ENCODE results near the gene CCL1. TPM values are rescaled to one million over a fixed set of nuclear protein-coding genes. Genes with fewer than 3 reads are reported as not detected.

Gene CCL1
- total RNA-seq, 2 donors from 2014 or later = not detected

DNA sequence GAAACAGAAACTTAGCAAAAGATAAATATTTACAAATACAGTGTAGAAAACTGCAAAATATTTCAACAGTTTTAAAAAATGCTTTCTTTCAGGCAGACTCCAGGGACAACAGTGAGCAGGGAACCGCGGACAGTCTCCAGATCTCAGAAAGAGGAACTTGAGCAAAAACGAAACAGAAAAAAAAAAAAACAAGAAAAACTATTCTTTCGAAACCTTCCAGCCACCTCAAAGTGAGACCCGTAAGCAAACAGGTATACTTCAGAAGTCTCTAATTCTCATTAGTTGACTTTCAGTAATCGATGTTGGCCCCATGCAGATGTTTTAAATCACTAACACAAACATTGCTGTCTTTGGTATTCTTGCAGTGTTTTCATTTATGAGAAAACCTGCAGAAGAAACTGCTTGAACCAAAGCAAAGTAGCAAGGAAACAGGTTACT is 15.7 kb upstream of the CCL1 start:
- Histone ChIP-seq H3K4me1 (replicated peaks) (no peaks in the 10 kb centered on the region), H3K36me3 (no peaks in the 10 kb centered on the region), H3K9me3 (no peaks in the 10 kb centered on the region), H3K27ac (no peak overlapping the region), H3K27me3 (replicated peaks; ENCODE audit: insufficient read depth) (peaks cover 2% of the 10 kb centered on the region), H3K4me3 (no peak overlapping the region)
- no peak for TF ChIP-seq CTCF (IDR thresholded peaks at IDR 0.05)
- no peak for TF ChIP-seq POLR2A (IDR thresholded peaks at IDR 0.05)
- no peak for TF ChIP-seq POLR2AphosphoS5 (IDR thresholded peaks at IDR 0.05)
- intact Hi-C loops (cut with DNase I) = no loop called here
- no peak for DNase-seq (ENCODE audit: low spot score)
- 24% methylated on average over 6 of the region's 6 CpGs for WGBS

GRCh38 chr17:34377078-34377823 is 14.2 kb upstream of the CCL1 start:
- Histone ChIP-seq H3K4me3 (no peak overlapping the region), H3K4me1 (replicated peaks) (no peaks in the 10 kb centered on the region), H3K9me3 (no peaks in the 10 kb centered on the region), H3K36me3 (no peaks in the 10 kb centered on the region), H3K27ac (no peak overlapping the region), H3K27me3 (replicated peaks; ENCODE audit: insufficient read depth) (peaks cover 2% of the 10 kb centered on the region)
- DNase-seq (ENCODE audit: low spot score) = no peak
- no peak for TF ChIP-seq POLR2A (IDR thresholded peaks at IDR 0.05)
- TF ChIP-seq POLR2AphosphoS5 (IDR thresholded peaks at IDR 0.05) = no peak
- intact Hi-C loops (cut with DNase I) = no loop called here
- WGBS = 98% methylated on average over 3 of the region's 3 CpGs

DNA sequence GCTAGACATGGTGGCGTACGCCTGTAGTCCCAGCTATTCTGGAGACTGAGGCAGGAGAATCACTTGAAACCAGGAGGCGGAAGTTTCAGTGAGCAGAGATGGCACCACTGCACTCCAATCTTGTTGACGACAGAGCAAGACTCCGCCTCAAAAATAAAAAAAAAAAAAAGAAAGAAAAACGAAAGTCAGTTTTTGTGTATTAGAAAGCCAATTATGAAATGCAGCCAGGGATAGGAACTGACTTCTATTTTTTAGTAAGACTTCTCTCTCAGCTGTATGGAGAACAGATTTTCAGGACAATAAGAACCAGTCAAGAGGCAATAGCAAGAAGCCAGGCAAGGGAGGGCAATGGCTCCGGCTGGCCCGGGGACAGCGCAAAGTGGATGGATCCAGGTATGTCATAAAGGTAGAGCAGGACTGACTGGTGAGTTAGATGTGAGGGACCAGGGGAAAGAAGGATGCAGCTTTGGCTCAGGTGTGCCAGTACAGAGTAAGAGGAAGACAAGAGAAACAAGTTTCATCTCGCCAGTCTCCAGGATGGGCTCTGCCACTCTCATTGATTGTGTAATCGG is 12.5 kb upstream of the CCL1 start:
- Histone ChIP-seq H3K4me1 (replicated peaks) (no peaks in the 10 kb centered on the region), H3K36me3 (no peaks in the 10 kb centered on the region), H3K9me3 (no peaks in the 10 kb centered on the region), H3K4me3 (no peak overlapping the region), H3K27me3 (replicated peaks; ENCODE audit: insufficient read depth) (no peaks in the 10 kb centered on the region), H3K27ac (no peak overlapping the region)
- DNase-seq (ENCODE audit: low spot score) = no peak
- 77% methylated on average over 11 of the region's 11 CpGs for WGBS
- intact Hi-C loops (cut with DNase I) = no loop called here
- TF ChIP-seq POLR2AphosphoS5 (IDR thresholded peaks at IDR 0.05) = no peak
- no peak for TF ChIP-seq CTCF (IDR thresholded peaks at IDR 0.05)
- TF ChIP-seq POLR2A (IDR thresholded peaks at IDR 0.05) = no peak

- H3K36me3 ChIP-seq = no peaks in the 10 kb centered on the region
- WGBS = 65% methylated on average over 5 of the region's 5 CpGs
- H3K27me3 ChIP-seq (replicated peaks; ENCODE audit: insufficient read depth) = no peaks in the 10 kb centered on the region
- TF ChIP-seq POLR2A (IDR thresholded peaks at IDR 0.05) (no peak), CTCF (IDR thresholded peaks at IDR 0.05) (no peak), POLR2AphosphoS5 (IDR thresholded peaks at IDR 0.05) (no peak)
- no peak overlapping the region for H3K27ac ChIP-seq
- no peaks in the 10 kb centered on the region for H3K9me3 ChIP-seq
- DNase-seq (ENCODE audit: low spot score) = no peak
- no peak overlapping the region for H3K4me3 ChIP-seq
- no peaks in the 10 kb centered on the region for H3K4me1 ChIP-seq (replicated peaks)
- intact Hi-C loops (cut with DNase I) = no loop called here
Observed at GRCh38 chr17:34374457-34374856, 11.4 kb upstream of the CCL1 start.

GRCh38 chr17:34371405-34372100 is 8.5 kb upstream of the CCL1 start:
- Histone ChIP-seq H3K27me3 (replicated peaks; ENCODE audit: insufficient read depth) (no peaks in the 10 kb centered on the region), H3K4me1 (replicated peaks) (no peaks in the 10 kb centered on the region), H3K36me3 (no peaks in the 10 kb centered on the region), H3K9me3 (no peaks in the 10 kb centered on the region), H3K4me3 (no peak overlapping the region), H3K27ac (no peak overlapping the region)
- WGBS = 59% methylated on average over 3 of the region's 3 CpGs
- DNase-seq (ENCODE audit: low spot score) = no peak
- intact Hi-C loops (cut with DNase I) = no loop called here
- TF ChIP-seq POLR2AphosphoS5 (IDR thresholded peaks at IDR 0.05) (no peak), CTCF (IDR thresholded peaks at IDR 0.05) (no peak)

Measured in prostate gland (tissue), 2 donors.